ENCODE results near the gene REN.

- TF ChIP-seq EZH2 (IDR thresholded peaks at IDR 0.05; ENCODE audit: borderline replicate concordance, low read length): no peak
- TF ChIP-seq, protein P1, sequence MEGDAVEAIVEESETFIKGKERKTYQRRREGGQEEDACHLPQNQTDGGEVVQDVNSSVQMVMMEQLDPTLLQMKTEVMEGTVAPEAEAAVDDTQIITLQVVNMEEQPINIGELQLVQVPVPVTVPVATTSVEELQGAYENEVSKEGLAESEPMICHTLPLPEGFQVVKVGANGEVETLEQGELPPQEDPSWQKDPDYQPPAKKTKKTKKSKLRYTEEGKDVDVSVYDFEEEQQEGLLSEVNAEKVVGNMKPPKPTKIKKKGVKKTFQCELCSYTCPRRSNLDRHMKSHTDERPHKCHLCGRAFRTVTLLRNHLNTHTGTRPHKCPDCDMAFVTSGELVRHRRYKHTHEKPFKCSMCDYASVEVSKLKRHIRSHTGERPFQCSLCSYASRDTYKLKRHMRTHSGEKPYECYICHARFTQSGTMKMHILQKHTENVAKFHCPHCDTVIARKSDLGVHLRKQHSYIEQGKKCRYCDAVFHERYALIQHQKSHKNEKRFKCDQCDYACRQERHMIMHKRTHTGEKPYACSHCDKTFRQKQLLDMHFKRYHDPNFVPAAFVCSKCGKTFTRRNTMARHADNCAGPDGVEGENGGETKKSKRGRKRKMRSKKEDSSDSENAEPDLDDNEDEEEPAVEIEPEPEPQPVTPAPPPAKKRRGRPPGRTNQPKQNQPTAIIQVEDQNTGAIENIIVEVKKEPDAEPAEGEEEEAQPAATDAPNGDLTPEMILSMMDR (conservative IDR thresholded peaks at IDR 0.05 in 1 of 2, IDR thresholded peaks at IDR 0.05 in 1 of 2; ENCODE audit: extremely low read depth in 1 of 2, insufficient read depth in 1 of 2, low read depth in 1 of 2, low read length in 2 of 2): no peak
These were observed 8.8 kb upstream of the REN start for GRCh38 chr1:204174958-204175357.

All from mammary epithelial cell (primary cell).